Stimulated activated CD4-positive, alpha-beta T cell treated with anti-CD3 and anti-CD28 coated beads, Interleukin-15, amount 100 ng/mL, for 1 hour (primary cell): ENCODE results near the gene LAMA3.
"Not testable (repeated sequence)": the region's sequence is repeated elsewhere in the genome, so short reads cannot be mapped to it uniquely, and the experiment has no call there.

Source experiments
- DNase-seq, 2 donors: peaks; one replicate each; pipeline ENCODE4 v3.0.0-alpha.2; 2020; ENCODE audit warnings: low read depth in 1 of 2, low spot score in 1 of 2

LAMA3 gene

GRCh38 chr18:23725827-23726661, 36.8 kb downstream of the LAMA3 start:
- DNase-seq: no peak

GRCh38 chr18:23727707-23728493, 38.6 kb downstream of the LAMA3 start:
- no peak for DNase-seq

DNA sequence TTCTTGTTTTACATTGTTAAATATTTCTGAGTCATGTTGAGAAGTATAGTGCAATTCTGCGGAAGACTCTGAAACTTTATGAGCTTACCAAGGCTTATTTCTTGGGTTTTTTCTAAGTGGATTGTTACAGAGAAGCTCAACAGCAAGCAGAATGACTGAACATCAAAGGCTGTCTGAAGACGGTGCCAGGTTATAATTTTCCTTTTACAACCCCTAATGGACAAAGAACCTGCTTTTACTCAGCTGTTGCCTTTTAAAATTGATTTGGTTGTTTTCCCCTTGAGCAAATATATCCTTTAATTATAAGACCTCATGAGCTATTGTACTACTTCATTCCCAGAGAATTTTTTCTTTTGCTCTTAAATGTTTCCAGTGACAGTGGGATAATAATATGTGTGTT, 41.6 kb downstream of the LAMA3 start:
- DNase-seq: no peak

GRCh38 chr18:23731861-23732260, 42.6 kb downstream of the LAMA3 start:
- no peak for DNase-seq

DNA sequence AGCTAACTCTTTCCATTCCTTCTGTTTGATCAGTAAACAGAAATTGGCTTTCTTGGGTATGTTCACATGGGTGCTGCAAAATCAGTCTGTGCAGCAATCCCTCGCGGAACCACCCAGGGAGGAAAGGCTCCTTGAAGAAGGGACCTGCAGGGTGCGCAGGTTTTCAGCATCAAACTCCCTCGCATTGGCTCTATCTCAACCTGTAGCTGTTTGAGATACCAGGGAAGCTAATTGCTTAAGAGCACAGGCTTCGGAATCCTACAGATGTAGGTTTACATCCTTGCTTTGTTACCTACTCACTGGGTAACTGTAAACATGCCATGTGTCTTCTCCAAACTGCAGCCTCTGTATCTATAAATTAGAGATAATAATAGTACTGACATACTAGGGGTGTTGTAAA, 43.2 kb downstream of the LAMA3 start:
- no peak for DNase-seq

GRCh38 chr18:23733265-23733664, 44.0 kb downstream of the LAMA3 start:
- not testable (repeated sequence) for DNase-seq

GRCh38 chr18:23733895-23734294, 44.6 kb downstream of the LAMA3 start:
- DNase-seq: no peak

DNA sequence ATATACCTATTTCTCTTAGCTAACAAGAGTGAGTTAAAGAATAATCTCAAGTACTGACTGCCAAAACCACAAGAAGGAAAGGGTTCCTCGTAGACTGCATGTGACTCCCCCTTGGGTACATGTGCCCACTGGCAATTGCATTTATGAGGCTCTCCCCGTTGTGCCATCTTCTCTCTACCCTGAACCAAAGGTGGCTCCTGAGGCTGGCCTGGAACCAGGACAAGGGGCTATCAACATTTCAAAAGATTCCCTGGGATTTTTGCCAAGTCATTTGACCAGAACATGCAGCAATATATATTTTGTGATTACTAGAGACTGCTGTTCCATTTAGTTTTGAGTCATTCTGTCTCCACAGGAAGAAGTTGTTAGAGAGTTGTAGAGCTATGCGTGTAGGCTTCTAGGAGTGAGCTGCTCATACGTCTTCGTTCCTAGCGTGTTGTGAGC, 45.8 kb downstream of the LAMA3 start:
- DNase-seq: no peak

DNA sequence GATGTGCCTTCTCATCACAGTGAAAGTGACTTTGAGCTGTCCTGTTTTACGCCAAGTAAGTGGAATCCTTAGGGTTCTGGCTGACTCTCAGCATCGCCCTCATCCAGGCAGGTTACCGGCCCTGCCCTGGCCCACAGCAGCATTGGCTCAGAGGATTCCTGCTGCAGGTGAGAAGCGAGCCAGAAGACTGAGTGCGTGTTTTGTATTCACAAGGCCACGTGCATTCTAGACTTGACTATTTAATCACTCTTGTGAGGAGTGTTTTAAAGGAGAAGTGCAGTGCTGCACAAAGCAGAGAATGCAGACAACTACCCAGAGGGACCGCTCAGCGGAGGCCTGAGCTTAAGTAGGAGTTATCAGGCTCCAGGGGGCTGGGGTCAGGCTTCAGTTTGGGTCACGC, 48.3 kb downstream of the LAMA3 start:
- DNase-seq: no peak

DNA sequence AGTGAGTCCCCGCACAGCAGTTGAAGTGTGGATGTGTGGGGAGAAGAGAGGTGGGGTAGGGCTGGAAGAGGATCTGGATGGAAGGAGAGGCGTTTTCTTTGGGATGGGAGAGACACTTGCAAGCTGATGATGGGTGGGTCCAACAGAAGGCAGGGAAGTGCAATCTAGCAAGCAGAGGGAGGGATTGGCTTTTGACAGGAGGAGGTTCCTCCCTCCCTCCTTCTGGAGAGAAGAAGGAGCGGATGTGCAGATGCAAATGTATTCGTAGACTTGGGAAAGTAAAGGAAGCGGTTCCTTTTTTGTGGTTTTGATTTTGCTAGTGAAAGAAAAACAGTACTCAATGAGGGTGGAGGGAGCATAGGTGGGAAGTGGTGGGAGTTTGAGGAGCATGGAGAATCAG, 48.9 kb downstream of the LAMA3 start:
- DNase-seq: no peak

GRCh38 chr18:23738575-23738974, 49.3 kb downstream of the LAMA3 start:
- no peak for DNase-seq

DNA sequence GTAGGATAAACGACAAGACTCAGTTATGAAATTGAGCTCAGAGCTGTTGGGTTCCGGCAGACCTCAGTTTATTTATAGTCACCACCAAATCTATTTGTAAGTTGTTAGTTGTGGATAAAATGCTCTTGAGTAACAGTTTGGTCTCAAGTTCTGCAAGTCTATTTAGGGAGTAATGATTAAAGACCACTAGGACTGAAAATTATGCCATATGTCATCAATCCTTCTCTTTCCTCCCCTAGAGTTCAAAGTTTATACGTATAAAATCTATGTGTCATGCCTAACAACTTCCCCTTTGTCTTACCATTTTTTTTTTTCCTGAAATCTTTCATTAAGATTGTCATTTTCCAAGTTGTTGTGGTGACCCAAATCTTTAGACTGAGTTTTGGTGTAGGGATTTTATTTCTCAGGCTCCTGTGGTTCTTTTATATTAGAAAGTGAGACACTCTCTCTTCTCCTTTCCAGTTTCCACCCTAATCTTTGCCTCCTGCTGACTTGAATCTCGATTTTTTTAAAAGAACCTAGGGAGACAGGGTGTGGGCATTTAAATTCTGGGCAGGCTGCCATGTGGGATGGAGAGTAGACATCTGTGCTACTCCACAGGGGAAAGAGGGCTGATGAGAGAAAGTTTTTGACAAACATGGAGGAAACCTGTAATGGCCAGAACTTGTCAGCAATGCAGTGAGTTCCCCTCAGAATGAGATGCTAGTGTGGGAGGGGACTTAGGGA, 51.0 kb downstream of the LAMA3 start:
- DNase-seq: no peak

DNA sequence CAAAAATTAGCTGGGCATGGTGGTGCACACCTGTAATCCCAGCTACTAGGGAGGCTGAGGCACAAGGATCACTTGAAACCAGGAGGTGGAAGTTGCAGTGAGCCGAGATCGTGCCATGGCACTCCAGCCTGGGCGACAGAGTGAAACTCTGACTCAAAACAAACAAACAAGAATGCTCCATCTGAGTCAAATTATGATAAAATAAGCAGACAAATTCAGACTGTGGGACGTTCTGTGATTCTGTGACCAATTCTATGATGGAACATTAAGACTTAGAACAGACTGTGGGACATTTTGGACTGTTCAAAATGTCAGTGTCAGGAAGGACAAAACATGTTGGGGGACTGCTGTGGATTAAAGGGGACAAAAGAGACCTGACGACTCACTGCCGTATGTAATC, 52.7 kb downstream of the LAMA3 start:
- not testable (repeated sequence) for DNase-seq

DNA sequence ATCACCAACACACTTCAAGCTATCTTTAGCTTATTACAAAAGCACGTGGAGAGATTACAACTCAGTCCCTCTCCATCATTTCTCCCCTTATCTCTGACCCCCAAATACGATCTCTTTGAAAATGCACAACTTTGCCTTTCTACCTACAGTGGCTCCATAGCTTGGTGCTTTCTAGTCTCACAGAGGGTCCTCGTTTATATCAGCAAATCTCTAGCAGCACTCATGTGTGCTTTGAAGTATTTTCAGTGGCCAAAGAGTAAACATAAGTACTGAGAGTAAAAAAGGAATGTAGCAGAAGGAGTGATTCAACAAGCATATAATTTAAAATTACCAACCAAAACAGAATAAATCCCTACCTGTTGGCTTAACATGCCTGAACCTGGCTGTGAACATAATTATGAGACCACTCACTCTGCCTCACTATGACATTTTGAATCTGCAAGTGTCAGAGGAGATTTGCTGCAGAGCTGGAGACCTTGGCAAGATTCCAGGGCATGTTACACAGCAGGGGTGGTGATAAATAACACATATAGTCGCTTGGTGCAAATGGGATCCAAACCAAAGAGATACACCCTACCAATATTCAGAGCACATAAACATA, 54.6 kb downstream of the LAMA3 start:
- DNase-seq: no peak

GRCh38 chr18:23745366-23745765, 56.1 kb downstream of the LAMA3 start:
- DNase-seq: no peak

DNA sequence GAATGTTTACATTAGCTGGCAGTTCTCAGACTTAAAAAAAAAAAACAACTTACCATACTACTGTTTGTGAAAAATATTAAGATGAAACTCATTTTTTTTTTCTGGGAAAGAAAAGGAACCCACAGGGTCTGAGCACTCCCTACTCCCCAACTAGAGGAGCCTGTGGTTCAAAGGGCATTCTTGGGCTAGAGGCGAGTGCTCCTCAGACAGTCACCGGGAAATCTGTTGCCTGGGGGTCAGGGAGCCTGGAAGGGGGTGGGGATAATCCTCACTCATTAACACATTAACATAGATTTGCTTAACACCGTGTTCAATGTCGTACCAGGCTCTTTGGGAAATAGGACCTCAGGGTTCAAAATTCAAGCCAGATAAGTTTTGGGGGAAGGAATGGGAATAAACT, 57.6 kb downstream of the LAMA3 start:
- DNase-seq: no peak

GRCh38 chr18:23752363-23752762, 63.1 kb downstream of the LAMA3 start:
- no peak for DNase-seq

- DNase-seq: no peak
These were observed 63.5 kb downstream of the LAMA3 start for GRCh38 chr18:23752796-23753195.

DNA sequence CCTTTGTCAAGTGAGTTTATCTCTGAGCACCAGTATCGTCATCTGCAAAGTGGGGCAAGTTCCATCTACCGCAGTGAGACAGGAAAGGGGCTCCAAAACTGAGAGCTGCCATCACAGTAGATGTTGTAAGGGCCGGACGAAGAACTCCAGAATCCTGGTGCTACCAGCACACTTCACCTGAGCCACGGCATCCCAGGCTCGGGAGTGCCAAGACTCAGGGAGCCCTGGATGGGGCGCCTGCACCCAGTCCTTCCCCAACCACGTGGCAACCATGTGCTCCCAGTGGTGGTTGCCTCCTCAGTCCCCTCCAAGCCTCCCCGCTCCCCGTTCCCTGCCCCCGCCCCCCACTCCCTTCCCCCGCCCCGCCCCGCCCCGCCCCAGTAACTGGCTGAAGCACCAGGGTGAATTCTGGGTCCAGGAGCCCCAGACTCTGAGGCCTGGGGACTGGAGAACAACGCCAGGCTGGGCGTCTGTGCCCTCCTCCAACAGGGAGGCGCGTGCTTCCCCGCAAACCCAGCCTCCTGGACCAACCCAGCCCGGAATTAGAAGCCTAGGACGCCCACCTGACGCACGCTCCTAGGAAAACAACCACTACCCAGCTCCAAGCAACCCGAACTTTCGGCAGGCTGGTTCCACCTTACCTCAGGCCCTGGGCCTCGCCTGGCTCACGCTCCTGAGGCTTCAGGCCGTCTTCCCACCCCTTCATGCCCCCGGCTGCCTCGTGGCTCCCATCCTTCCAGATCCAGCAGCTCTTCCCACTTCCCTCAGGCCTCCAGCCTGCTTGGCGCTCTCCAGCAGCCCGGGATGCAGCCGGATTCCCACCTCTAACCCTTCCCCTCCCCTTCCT, 67.6 kb downstream of the LAMA3 start:
- no peak for DNase-seq

DNA sequence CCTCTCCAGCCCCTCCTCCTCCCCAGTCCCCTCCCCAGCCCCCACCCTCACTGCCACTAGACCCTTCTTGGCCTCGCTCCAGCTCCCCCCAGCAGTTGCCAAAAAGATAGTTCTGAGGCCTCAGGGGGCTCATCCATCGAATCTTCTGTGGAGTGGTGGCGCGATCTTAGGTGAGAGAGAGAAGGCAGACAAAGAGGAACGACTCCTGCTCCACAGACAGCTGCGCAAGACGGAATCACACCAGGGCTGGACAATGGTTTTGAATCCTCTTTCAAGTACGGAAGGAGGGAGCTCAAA, 68.1 kb downstream of the LAMA3 start:
- no peak for DNase-seq

- DNase-seq: no peak
These were observed 69.0 kb downstream of the LAMA3 start for GRCh38 chr18:23758281-23758680.
